Measurements from ENCODE around the gene SLAIN2.
A peak's percentile ranks its signal among the peaks of the same experiment; 100 is the strongest.

The SLAIN2 gene

GRCh38 chr4:48315728-48316630, 25.4 kb upstream of the SLAIN2 start:
- TF ChIP-seq JUND (IDR thresholded peaks at IDR 0.05; ENCODE audit: low read depth): no peak
- in situ Hi-C loops (cut with HindIII; ENCODE audit: low pct_unique_long_range_greater_than_20kb, low sequenced_read_pairs): no loop called here
- peak; percentile 16 to 74 for DNase-seq (ENCODE audit: low read depth in 1 of 2, low spot score in 1 of 2)

GRCh38 chr4:48321312-48321711, 20.0 kb upstream of the SLAIN2 start:
- in situ Hi-C loops (cut with HindIII; ENCODE audit: low pct_unique_long_range_greater_than_20kb, low sequenced_read_pairs): no loop called here
- no peak for TF ChIP-seq JUND (IDR thresholded peaks at IDR 0.05; ENCODE audit: low read depth)
- no peak for DNase-seq (ENCODE audit: low read depth in 1 of 2, low spot score in 1 of 2)

- in situ Hi-C loops (cut with HindIII; ENCODE audit: low pct_unique_long_range_greater_than_20kb, low sequenced_read_pairs): no loop called here
- DNase-seq (ENCODE audit: low read depth in 1 of 2, low spot score in 1 of 2): no peak
These were observed 19.3 kb upstream of the SLAIN2 start for GRCh38 chr4:48322063-48322462.

GRCh38 chr4:48324281-48324680, 17.0 kb upstream of the SLAIN2 start:
- no peak for TF ChIP-seq JUND (IDR thresholded peaks at IDR 0.05; ENCODE audit: low read depth)
- in situ Hi-C loops (cut with HindIII; ENCODE audit: low pct_unique_long_range_greater_than_20kb, low sequenced_read_pairs): no loop called here
- DNase-seq (ENCODE audit: low read depth in 1 of 2, low spot score in 1 of 2): no peak

More at GRCh38 chr4:48322063-48322462, 19.3 kb upstream of the SLAIN2 start:
- no peak for TF ChIP-seq JUND (IDR thresholded peaks at IDR 0.05; ENCODE audit: low read depth)

- DNase-seq (ENCODE audit: low read depth in 1 of 2, low spot score in 1 of 2): no peak
- in situ Hi-C loops (cut with HindIII; ENCODE audit: low pct_unique_long_range_greater_than_20kb, low sequenced_read_pairs): no loop called here
- no peak for TF ChIP-seq JUND (IDR thresholded peaks at IDR 0.05; ENCODE audit: low read depth)
These were observed 12.1 kb upstream of the SLAIN2 start for GRCh38 chr4:48329193-48329592.

GRCh38 chr4:48329976-48330375, 11.4 kb upstream of the SLAIN2 start:
- in situ Hi-C loops (cut with HindIII; ENCODE audit: low pct_unique_long_range_greater_than_20kb, low sequenced_read_pairs): no loop called here
- no peak for DNase-seq (ENCODE audit: low read depth in 1 of 2, low spot score in 1 of 2)
- no peak for TF ChIP-seq JUND (IDR thresholded peaks at IDR 0.05; ENCODE audit: low read depth)

- DNase-seq (ENCODE audit: low read depth in 1 of 2, low spot score in 1 of 2): no peak
- in situ Hi-C loops (cut with HindIII; ENCODE audit: low pct_unique_long_range_greater_than_20kb, low sequenced_read_pairs): no loop called here
These were observed 9.6 kb upstream of the SLAIN2 start for GRCh38 chr4:48331577-48332330.

GRCh38 chr4:48332661-48333060, 8.7 kb upstream of the SLAIN2 start:
- in situ Hi-C loops (cut with HindIII; ENCODE audit: low pct_unique_long_range_greater_than_20kb, low sequenced_read_pairs): no loop called here
- no peak for TF ChIP-seq JUND (IDR thresholded peaks at IDR 0.05; ENCODE audit: low read depth)
- DNase-seq (ENCODE audit: low read depth in 1 of 2, low spot score in 1 of 2): no peak

More at GRCh38 chr4:48331577-48332330, 9.6 kb upstream of the SLAIN2 start:
- no peak for TF ChIP-seq JUND (IDR thresholded peaks at IDR 0.05; ENCODE audit: low read depth)

- in situ Hi-C loops (cut with HindIII; ENCODE audit: low pct_unique_long_range_greater_than_20kb, low sequenced_read_pairs): no loop called here
- TF ChIP-seq JUND (IDR thresholded peaks at IDR 0.05; ENCODE audit: low read depth): no peak
- DNase-seq (ENCODE audit: low read depth in 1 of 2, low spot score in 1 of 2): no peak
These were observed 7.7 kb upstream of the SLAIN2 start for GRCh38 chr4:48333587-48333986.

- DNase-seq (ENCODE audit: low read depth in 1 of 2, low spot score in 1 of 2): no peak
- in situ Hi-C loops (cut with HindIII; ENCODE audit: low pct_unique_long_range_greater_than_20kb, low sequenced_read_pairs): no loop called here
- no peak for TF ChIP-seq JUND (IDR thresholded peaks at IDR 0.05; ENCODE audit: low read depth)
These were observed 7.1 kb upstream of the SLAIN2 start for GRCh38 chr4:48334236-48334635.

- no peak for DNase-seq (ENCODE audit: low read depth in 1 of 2, low spot score in 1 of 2)
- in situ Hi-C loops (cut with HindIII; ENCODE audit: low pct_unique_long_range_greater_than_20kb, low sequenced_read_pairs): no loop called here
- TF ChIP-seq JUND (IDR thresholded peaks at IDR 0.05; ENCODE audit: low read depth): no peak
These were observed 6.4 kb upstream of the SLAIN2 start for GRCh38 chr4:48334900-48335384.

- in situ Hi-C loops (cut with HindIII; ENCODE audit: low pct_unique_long_range_greater_than_20kb, low sequenced_read_pairs): no loop called here
- no peak for TF ChIP-seq JUND (IDR thresholded peaks at IDR 0.05; ENCODE audit: low read depth)
- DNase-seq (ENCODE audit: low read depth in 1 of 2, low spot score in 1 of 2): no peak
These were observed 5.0 kb upstream of the SLAIN2 start for GRCh38 chr4:48336146-48336870.

Data from T47D (cell line).